GM12878 (cell line): ENCODE measurements around the gene LIPK. TPM values are rescaled to one million over a fixed set of nuclear protein-coding genes. Genes with fewer than 3 reads are reported as not detected.
A peak's percentile ranks its signal among the peaks of the same experiment; 100 is the strongest.

Experiments
- ATAC-seq: fragments of 200-7000 bp; cut with Tn5 transposase; 3 replicates; pipeline ENCODE4 v1.9.1; 2020; ENCODE audit warnings: mild to moderate bottlenecking, moderate library complexity
- BruUV-seq: library from RNA; stranded (reverse); fragments of 400-500 nt; replicated peaks from 2 replicates; lab custom pipeline; 2021; lab: Mats Ljungman, UMichigan
- CTCF ChIA-PET: fragments of 300-600 bp; sonication (Branson Sonifier 250); formaldehyde crosslinking; extraction: SDS; loops from one replicate; lab custom pipeline; 2021; ENCODE audit warnings: inconsistent platforms; lab: Yijun Ruan, JAX
- POLR2A ChIA-PET: fragments of 350-600 bp; formaldehyde crosslinking; extraction: SDS; loops from one replicate; lab custom pipeline; 2021; ENCODE audit warnings: inconsistent platforms; lab: Charles Lee
- RAD21 ChIA-PET: fragments of 300-600 bp; sonication (Branson Sonifier 250); formaldehyde crosslinking; loops from one replicate; lab custom pipeline; 2023; ENCODE audit warnings: antibody characterized with exemption; ENCODE audit not compliant: unreplicated experiment; lab: Charles Lee
- SMC1A ChIA-PET: fragments of 300-600 bp; sonication (Branson Sonifier 250); formaldehyde crosslinking; loops from one replicate; lab custom pipeline; 2023; ENCODE audit not compliant: unreplicated experiment, uncharacterized antibody; lab: Charles Lee
- DNase-seq: peaks from one replicate; pipeline ENCODE4 v3.0.0-alpha.2; 2011; ENCODE audit warnings: low read depth, low spot score
- FAIRE-seq: peaks from 3 replicates; lab custom pipeline; 2011; peaks lifted over from hg19 to GRCh38; lab: Jason Lieb, UNC
- H2AFZ ChIP-seq: 2 replicates; pipeline ENCODE4 v1.6.0; 2011; ENCODE audit warnings: low read depth, low read length, control low read depth; ENCODE audit not compliant: control insufficient read depth
- H3K27ac ChIP-seq: 2 replicates; pipeline ENCODE4 v1.5.1; 2011; ENCODE audit warnings: control low read depth; ENCODE audit not compliant: control insufficient read depth, insufficient read depth
- H3K27me3 ChIP-seq, 2 experiments: replicated peaks in 1 of 2; 2 replicates each; pipeline versions ENCODE4 v1.6.0 to v1.6.1; 2011; ENCODE audit warnings: low read length in 1 of 2; ENCODE audit not compliant: control insufficient read depth in 2 of 2, insufficient read depth in 2 of 2
- H3K36me3 ChIP-seq, 2 experiments: 2 replicates each; pipeline ENCODE4 v1.5.1; 2011; ENCODE audit warnings: low read length in 1 of 2; ENCODE audit not compliant: control insufficient read depth in 2 of 2, insufficient read depth in 2 of 2
- H3K4me1 ChIP-seq: 2 replicates; pipeline ENCODE4 v1.6.1; 2011; ENCODE audit warnings: mild to moderate bottlenecking, low read length, moderate library complexity, mixed read lengths; ENCODE audit not compliant: control insufficient read depth, insufficient read depth
- H3K4me2 ChIP-seq: 2 replicates; pipeline ENCODE4 v1.6.0; 2011; ENCODE audit warnings: control low read depth; ENCODE audit not compliant: control insufficient read depth, insufficient read depth
- H3K4me3 ChIP-seq: fragments of 200-600 bp; sonication (generic); 2 replicates; pipeline ENCODE4 v1.5.1; 2016
- H3K79me2 ChIP-seq: 2 replicates; pipeline ENCODE4 v1.6.0; 2011; ENCODE audit warnings: low read length; ENCODE audit not compliant: control insufficient read depth, insufficient read depth
- H3K9ac ChIP-seq: 2 replicates; pipeline ENCODE4 v1.8.0; 2011; ENCODE audit warnings: low read length, control low read depth, mixed read lengths; ENCODE audit not compliant: control insufficient read depth, insufficient read depth
- H3K9me3 ChIP-seq: replicated peaks from 3 replicates; pipeline ENCODE4 v1.5.1; 2011; ENCODE audit warnings: mild to moderate bottlenecking, low read length; ENCODE audit not compliant: control insufficient read depth, insufficient read depth
- H4K20me1 ChIP-seq: 2 replicates; pipeline ENCODE4 v1.6.0; 2011; ENCODE audit not compliant: control insufficient read depth, insufficient read depth
- CBX5 ChIP-seq: sonication (generic); IDR thresholded peaks from 2 replicates; pipeline ENCODE4 v1.6.1; 2016; ENCODE audit warnings: low read depth, moderate library complexity, mild to moderate bottlenecking, inconsistent platforms
- CREB1 ChIP-seq: IDR thresholded peaks from 2 replicates; pipeline ENCODE4 v1.6.1; 2012; ENCODE audit warnings: low read depth, mild to moderate bottlenecking, inconsistent platforms
- E2F4 ChIP-seq: IDR thresholded peaks from 2 replicates; pipeline ENCODE4 v1.6.1; 2012; ENCODE audit warnings: low read depth, low read length, improper control_type of control experiment
- ETV6 ChIP-seq, 2 experiments: fragments of 450-650 bp in 1 of 2; IDR thresholded peaks in 1 of 2; conservative IDR thresholded peaks in 1 of 2; 2 replicates each; pipeline ENCODE4 v1.6.1; 2014; ENCODE audit warnings: antibody characterized with exemption in 1 of 2, borderline replicate concordance in 1 of 2, low read depth in 1 of 2, mild to moderate bottlenecking in 1 of 2, moderate library complexity in 1 of 2
- HDAC2 ChIP-seq: fragments of 200-600 bp; sonication (generic); IDR thresholded peaks from 2 replicates; pipeline ENCODE4 v1.6.1; 2017
- JUND ChIP-seq: IDR thresholded peaks from 2 replicates; pipeline ENCODE4 v1.6.1; 2012; ENCODE audit warnings: low read depth, mild to moderate bottlenecking, low read length, improper control_type of control experiment, moderate library complexity
- KAT2A ChIP-seq: conservative IDR thresholded peaks from 2 replicates; pipeline ENCODE4 v1.6.1; 2011; ENCODE audit warnings: low read depth, low read length; ENCODE audit not compliant: control insufficient read depth
- MEF2A ChIP-seq: IDR thresholded peaks from 2 replicates; pipeline ENCODE4 v1.6.1; 2011; ENCODE audit warnings: low read depth, mild to moderate bottlenecking, low read length, moderate library complexity; ENCODE audit not compliant: insufficient read depth
- MYB ChIP-seq: fragments of 150-350 bp; IDR thresholded peaks from 2 replicates; pipeline ENCODE4 v1.6.1; 2014; ENCODE audit warnings: mild to moderate bottlenecking, low read depth, low read length, borderline replicate concordance
- NBN ChIP-seq: fragments of 450-650 bp; IDR thresholded peaks from 2 replicates; pipeline ENCODE4 v1.6.1; 2016
- NFXL1 ChIP-seq: fragments of 450-650 bp; IDR thresholded peaks from 2 replicates; pipeline ENCODE4 v1.6.1; 2017; ENCODE audit warnings: antibody characterized with exemption, mild to moderate bottlenecking, borderline replicate concordance
- NR2C2 ChIP-seq: IDR thresholded peaks from 2 replicates; pipeline ENCODE4 v1.6.1; 2011; ENCODE audit warnings: borderline replicate concordance, low read depth; ENCODE audit not compliant: control insufficient read depth, insufficient read length
- NRF1 ChIP-seq: conservative IDR thresholded peaks from 2 replicates; pipeline ENCODE4 v1.6.1; 2011; ENCODE audit warnings: mild to moderate bottlenecking, low read depth, low read length, improper control_type of control experiment
- RUNX3 ChIP-seq: IDR thresholded peaks from 2 replicates; pipeline ENCODE4 v1.6.1; 2012; ENCODE audit warnings: low read length, inconsistent platforms
- SIX5 ChIP-seq: IDR thresholded peaks from 2 replicates; pipeline ENCODE4 v1.6.1; 2011; ENCODE audit warnings: mild to moderate bottlenecking, low read depth, low read length, moderate library complexity; ENCODE audit not compliant: severe bottlenecking
- STAT1 ChIP-seq: fragments of 450-650 bp; conservative IDR thresholded peaks from 2 replicates; pipeline ENCODE4 v1.6.1; 2014; ENCODE audit warnings: antibody characterized with exemption, mild to moderate bottlenecking
- TCF7 ChIP-seq: IDR thresholded peaks from 2 replicates; pipeline ENCODE4 v1.6.1; 2014; ENCODE audit warnings: antibody characterized with exemption, borderline replicate concordance
- ZNF207 ChIP-seq: fragments of 450-650 bp; IDR thresholded peaks from 2 replicates; pipeline ENCODE4 v1.6.1; 2014; ENCODE audit warnings: antibody characterized with exemption, mild to moderate bottlenecking, borderline replicate concordance
- ZNF24 ChIP-seq: fragments of 450-650 bp; IDR thresholded peaks from 2 replicates; pipeline ENCODE4 v1.6.1; 2017; ENCODE audit warnings: antibody characterized with exemption, mild to moderate bottlenecking
- ZSCAN29 ChIP-seq: fragments of 450-650 bp; IDR thresholded peaks from 2 replicates; pipeline ENCODE4 v1.6.1; 2017; ENCODE audit warnings: mild to moderate bottlenecking, moderate library complexity
- WGBS: methylation state at CpG from one replicate; pipeline ENCODE4 v1.1.6; 2016; ENCODE audit warnings: low lambda C conversion rate; ENCODE audit not compliant: insufficient replicate concordance, insufficient coverage; ENCODE audit errors: missing lambda C conversion rate; 5-methylcytosine and 5-hydroxymethylcytosine counted together
- in situ Hi-C: fragments of 300-500 bp; cut with MboI; formaldehyde crosslinking; loops from 9 replicates; pipeline ENCODE4 v1.14.3; 2018; ENCODE audit warnings: mixed read lengths
- intact Hi-C: fragments of 100-400 bp; cut with micrococcal nuclease; formaldehyde crosslinking; loops from one replicate; pipeline ENCODE4 v1.14.2; 2022; ENCODE audit not compliant: unreplicated experiment
- polyA plus RNA-seq, 11 experiments: library from polyadenylated mRNA; depleted of rRNA in 4 of 11; unstranded in 6 of 11; stranded (reverse) in 5 of 11; fragments of >200 nt; fragmentation: Nextera tagmentation in 4 of 11; fragmentation: Illumina TruSeq in 1 of 11; extraction: Ambion mirVana in 4 of 11; extraction: Trizol in 1 of 11; gene quantifications; 1 replicate in 1 of 11; 2 replicates in 10 of 11; pipeline versions ENCODE4 v1.2.1 to v1.2.3, GENCODE V29; 2011 to 2016; ENCODE audit warnings: inconsistent platforms in 2 of 11, missing spikeins in 2 of 11, low read depth in 1 of 11
- total RNA-seq, 4 experiments: library from RNA; depleted of rRNA in 3 of 4; stranded (reverse); fragments of >200 nt in 3 of 4; fragmentation: Illumina TruSeq in 1 of 4; extraction: Trizol in 1 of 4; gene quantifications; 2 replicates each; pipeline versions ENCODE4 v1.2.1 to v1.2.3, GENCODE V29; 2013 to 2021
- TF ChIP-seq, protein P1 (sequence below): fragments of 450-650 bp; IDR thresholded peaks from 2 replicates; pipeline ENCODE4 v1.6.1; 2017; ENCODE audit warnings: borderline replicate concordance
- TF ChIP-seq, protein P2 (sequence below): fragments of 450-650 bp; IDR thresholded peaks from 2 replicates; pipeline ENCODE4 v1.6.1; 2016; ENCODE audit warnings: mild to moderate bottlenecking

LIPK gene
- total and polyA plus RNA-seq, 10 of the 15 experiments (the other 5 are each of a cell fraction or from before 2014, with no cell fraction given) = not detected

DNA sequence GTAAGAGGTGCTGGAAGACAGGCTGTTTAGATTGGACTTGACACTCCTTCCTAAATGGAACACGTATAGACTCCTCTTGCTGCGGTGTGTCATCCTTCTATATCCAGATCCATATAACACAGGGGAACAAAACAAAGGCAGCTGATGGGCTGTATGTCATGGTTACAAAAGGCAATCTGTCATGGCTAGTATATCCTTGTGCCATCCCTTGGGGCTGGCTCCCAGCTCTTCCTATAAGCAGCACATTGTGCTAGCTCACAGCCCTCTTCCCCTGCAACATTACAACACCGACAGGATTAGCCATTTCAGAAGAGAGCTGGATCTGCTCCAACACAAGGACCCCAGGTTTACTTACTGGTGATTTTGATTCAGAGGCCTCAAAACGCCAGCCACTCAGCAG is 15.3 kb downstream of the LIPK start (continued):
- TF ChIP-seq SIX5 (no peak), HDAC2 (no peak), ETV6 (conservative IDR thresholded peaks at IDR 0.05 in 1 of 2, IDR thresholded peaks at IDR 0.05 in 1 of 2; ENCODE audit: borderline replicate concordance in 1 of 2, low read depth in 1 of 2) (no peak), NRF1 (no peak), NBN (no peak), KAT2A (no peak), CREB1 (no peak), ZNF207 (no peak), CBX5 (no peak), NR2C2 (no peak), STAT1 (no peak)
- TF ChIP-seq, protein P1, sequence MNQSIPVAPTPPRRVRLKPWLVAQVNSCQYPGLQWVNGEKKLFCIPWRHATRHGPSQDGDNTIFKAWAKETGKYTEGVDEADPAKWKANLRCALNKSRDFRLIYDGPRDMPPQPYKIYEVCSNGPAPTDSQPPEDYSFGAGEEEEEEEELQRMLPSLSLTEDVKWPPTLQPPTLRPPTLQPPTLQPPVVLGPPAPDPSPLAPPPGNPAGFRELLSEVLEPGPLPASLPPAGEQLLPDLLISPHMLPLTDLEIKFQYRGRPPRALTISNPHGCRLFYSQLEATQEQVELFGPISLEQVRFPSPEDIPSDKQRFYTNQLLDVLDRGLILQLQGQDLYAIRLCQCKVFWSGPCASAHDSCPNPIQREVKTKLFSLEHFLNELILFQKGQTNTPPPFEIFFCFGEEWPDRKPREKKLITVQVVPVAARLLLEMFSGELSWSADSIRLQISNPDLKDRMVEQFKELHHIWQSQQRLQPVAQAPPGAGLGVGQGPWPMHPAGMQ = no peak

DNA sequence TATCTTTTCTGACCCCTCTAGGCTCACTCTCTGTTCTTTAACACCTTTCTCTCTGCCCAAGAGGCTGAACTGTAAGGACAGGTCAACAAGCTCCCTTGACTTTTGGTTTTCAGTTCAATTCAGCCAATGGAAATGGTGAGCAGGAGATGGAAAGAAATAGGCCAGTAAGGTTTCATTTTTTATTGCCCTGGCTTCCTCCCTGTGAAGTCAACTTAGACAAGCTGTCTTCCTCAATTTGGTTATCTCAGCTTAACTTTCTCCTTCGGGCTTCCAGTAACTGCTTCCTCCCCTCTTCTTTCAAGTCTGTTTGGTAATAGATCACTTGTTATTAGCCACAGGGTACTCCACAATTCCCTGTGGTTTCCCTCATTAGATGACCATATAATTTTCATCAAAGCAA is 19.7 kb downstream of the LIPK start:
- H4K20me1 ChIP-seq = no peaks in the 10 kb centered on the region
- DNase-seq (no peak), FAIRE-seq (no peak), ATAC-seq (peak; percentile 50)
- H3K36me3 ChIP-seq = no peaks in the 10 kb centered on the region
- intact Hi-C loops (loop anchor here (5.0 kb wide), 1 partner anchor 87 kb away; no protein-coding TSS in a partner anchor), in situ Hi-C loops (no loop called here)
- TF ChIP-seq E2F4 (no peak), MYB (no peak), NFXL1 (no peak), JUND (no peak), MEF2A (no peak), RUNX3 (no peak), TCF7 (no peak), ZSCAN29 (no peak), ZNF24 (no peak)
- TF ChIP-seq, protein P2, sequence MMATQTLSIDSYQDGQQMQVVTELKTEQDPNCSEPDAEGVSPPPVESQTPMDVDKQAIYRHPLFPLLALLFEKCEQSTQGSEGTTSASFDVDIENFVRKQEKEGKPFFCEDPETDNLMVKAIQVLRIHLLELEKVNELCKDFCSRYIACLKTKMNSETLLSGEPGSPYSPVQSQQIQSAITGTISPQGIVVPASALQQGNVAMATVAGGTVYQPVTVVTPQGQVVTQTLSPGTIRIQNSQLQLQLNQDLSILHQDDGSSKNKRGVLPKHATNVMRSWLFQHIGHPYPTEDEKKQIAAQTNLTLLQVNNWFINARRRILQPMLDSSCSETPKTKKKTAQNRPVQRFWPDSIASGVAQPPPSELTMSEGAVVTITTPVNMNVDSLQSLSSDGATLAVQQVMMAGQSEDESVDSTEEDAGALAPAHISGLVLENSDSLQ = no peak
- H3K4me1 ChIP-seq = no peaks in the 10 kb centered on the region
- H3K27ac ChIP-seq = no peak overlapping the region
- BruUV-seq = no TSS peak
- no peak overlapping the region for H3K4me3 ChIP-seq
- H3K9me3 ChIP-seq = no peaks in the 10 kb centered on the region
- no peak overlapping the region for H3K4me2 ChIP-seq
- CTCF ChIA-PET = interaction anchor here (1.1 to 1.4 kb wide), 3 partner anchors 15 to 85 kb away, joined by 3 to 9 read pairs (median 4); no protein-coding TSS in a partner anchor
- RAD21 ChIA-PET = interaction anchor here (1.3 kb wide), 1 partner anchor 17 kb away, joined by 3 read pairs; no protein-coding TSS in a partner anchor
- 0% methylated on average over 1 of the region's 1 CpG for WGBS
- no peaks in the 10 kb centered on the region for H3K27me3 ChIP-seq
- peak overlapping the region; percentile 33 for H2AFZ ChIP-seq
- POLR2A ChIA-PET = no interaction called here
- no peak overlapping the region for H3K9ac ChIP-seq
- no peaks in the 10 kb centered on the region for H3K79me2 ChIP-seq
- SMC1A ChIA-PET = interaction anchor here (0.9 to 1.7 kb wide), 4 partner anchors 34 to 207 kb away, joined by 3 to 4 read pairs (median 4); partner anchors contain the start of gene LIPN
